ENCODE data around the gene ST6GAL1. TPM values are rescaled to one million over a fixed set of nuclear protein-coding genes. Genes with fewer than 3 reads are reported as not detected.

The ST6GAL1 gene
- total and polyA plus RNA-seq, 4 donors, result 28.9 to 44.6 (median 34.6) TPM

GRCh38 chr3:186937017-186937875, 6.9 kb downstream of the ST6GAL1 start:
- no peaks in the 10 kb centered on the region for H3K9me3 ChIP-seq (ENCODE audit: control insufficient read depth, insufficient read depth, low read length)
- WGBS (ENCODE audit: insufficient coverage), result 100% methylated on average over 3 of the region's 10 CpGs
- no peaks in the 10 kb centered on the region for H3K36me3 ChIP-seq (ENCODE audit: control insufficient read depth, insufficient read depth, low read length)
- H3K4me1 ChIP-seq (ENCODE audit: control insufficient read depth, insufficient read depth, low read length), result peaks cover 3% of the 10 kb centered on the region
- no peak overlapping the region for H3K27ac ChIP-seq (ENCODE audit: low read depth, low read length)
- DNase-seq (ENCODE audit: low read depth in 4 of 6, low spot score in 6 of 6), result no peak
- H3K4me3 ChIP-seq (ENCODE audit: low read depth, low read length), result no peak overlapping the region
- no peaks in the 10 kb centered on the region for H3K27me3 ChIP-seq (ENCODE audit: control insufficient read depth, insufficient read depth, low read length)

- no peak for DNase-seq (ENCODE audit: low read depth in 4 of 6, low spot score in 6 of 6)
- no peak overlapping the region for H3K4me3 ChIP-seq (ENCODE audit: low read depth, low read length)
- WGBS (ENCODE audit: insufficient coverage), result 88% methylated on average over 4 of the region's 6 CpGs
- H3K27me3 ChIP-seq (ENCODE audit: control insufficient read depth, insufficient read depth, low read length), result no peaks in the 10 kb centered on the region
- no peak overlapping the region for H3K27ac ChIP-seq (ENCODE audit: low read depth, low read length)
- H3K9me3 ChIP-seq (ENCODE audit: control insufficient read depth, insufficient read depth, low read length), result no peaks in the 10 kb centered on the region
- no peaks in the 10 kb centered on the region for H3K36me3 ChIP-seq (ENCODE audit: control insufficient read depth, insufficient read depth, low read length)
- no peaks in the 10 kb centered on the region for H3K4me1 ChIP-seq (ENCODE audit: control insufficient read depth, insufficient read depth, low read length)
Measured at GRCh38 chr3:186938716-186939115, 8.4 kb downstream of the ST6GAL1 start.

- 85% methylated on average over 3 of the region's 5 CpGs for WGBS (ENCODE audit: insufficient coverage)
- H3K27me3 ChIP-seq (ENCODE audit: control insufficient read depth, insufficient read depth, low read length), result no peaks in the 10 kb centered on the region
- H3K27ac ChIP-seq (ENCODE audit: low read depth, low read length), result no peak overlapping the region
Measured at GRCh38 chr3:186939536-186939935, 9.2 kb downstream of the ST6GAL1 start.

GRCh38 chr3:186940967-186941366, 10.6 kb downstream of the ST6GAL1 start:
- Histone ChIP-seq H3K36me3 (ENCODE audit: control insufficient read depth, insufficient read depth, low read length) (no peaks in the 10 kb centered on the region), H3K4me1 (ENCODE audit: control insufficient read depth, insufficient read depth, low read length) (no peaks in the 10 kb centered on the region), H3K4me3 (ENCODE audit: low read depth, low read length) (no peak overlapping the region), H3K27me3 (ENCODE audit: control insufficient read depth, insufficient read depth, low read length) (no peaks in the 10 kb centered on the region), H3K9me3 (ENCODE audit: control insufficient read depth, insufficient read depth, low read length) (no peaks in the 10 kb centered on the region), H3K27ac (ENCODE audit: low read depth, low read length) (no peak overlapping the region)
- DNase-seq (ENCODE audit: low read depth in 4 of 6, low spot score in 6 of 6), result no peak
- 44% methylated on average over 2 of the region's 4 CpGs for WGBS (ENCODE audit: insufficient coverage)

More at GRCh38 chr3:186939536-186939935, 9.2 kb downstream of the ST6GAL1 start:
- H3K4me3 ChIP-seq (ENCODE audit: low read depth, low read length), result no peak overlapping the region
- DNase-seq (ENCODE audit: low read depth in 4 of 6, low spot score in 6 of 6), result no peak
- no peaks in the 10 kb centered on the region for H3K4me1 ChIP-seq (ENCODE audit: control insufficient read depth, insufficient read depth, low read length)
- H3K9me3 ChIP-seq (ENCODE audit: control insufficient read depth, insufficient read depth, low read length), result no peaks in the 10 kb centered on the region
- no peaks in the 10 kb centered on the region for H3K36me3 ChIP-seq (ENCODE audit: control insufficient read depth, insufficient read depth, low read length)

- Histone ChIP-seq H3K4me1 (ENCODE audit: control insufficient read depth, insufficient read depth, low read length) (no peaks in the 10 kb centered on the region), H3K36me3 (ENCODE audit: control insufficient read depth, insufficient read depth, low read length) (no peaks in the 10 kb centered on the region), H3K27me3 (ENCODE audit: control insufficient read depth, insufficient read depth, low read length) (no peaks in the 10 kb centered on the region), H3K9me3 (ENCODE audit: control insufficient read depth, insufficient read depth, low read length) (no peaks in the 10 kb centered on the region), H3K4me3 (ENCODE audit: low read depth, low read length) (no peak overlapping the region), H3K27ac (ENCODE audit: low read depth, low read length) (no peak overlapping the region)
- no peak for DNase-seq (ENCODE audit: low read depth in 4 of 6, low spot score in 6 of 6)
- 97% methylated on average over 3 of the region's 4 CpGs for WGBS (ENCODE audit: insufficient coverage)
Measured at GRCh38 chr3:186942168-186942567, 11.8 kb downstream of the ST6GAL1 start.

- no peak overlapping the region for H3K27ac ChIP-seq (ENCODE audit: low read depth, low read length)
- no peaks in the 10 kb centered on the region for H3K27me3 ChIP-seq (ENCODE audit: control insufficient read depth, insufficient read depth, low read length)
- H3K36me3 ChIP-seq (ENCODE audit: control insufficient read depth, insufficient read depth, low read length), result no peaks in the 10 kb centered on the region
- H3K9me3 ChIP-seq (ENCODE audit: control insufficient read depth, insufficient read depth, low read length), result no peaks in the 10 kb centered on the region
- no peak overlapping the region for H3K4me3 ChIP-seq (ENCODE audit: low read depth, low read length)
- WGBS (ENCODE audit: insufficient coverage), result 100% methylated on average over 5 of the region's 8 CpGs
- no peak for DNase-seq (ENCODE audit: low read depth in 4 of 6, low spot score in 6 of 6)
- peaks cover 8% of the 10 kb centered on the region for H3K4me1 ChIP-seq (ENCODE audit: control insufficient read depth, insufficient read depth, low read length)
Measured at GRCh38 chr3:186945255-186945823, 15.0 kb downstream of the ST6GAL1 start.

- H3K36me3 ChIP-seq (ENCODE audit: control insufficient read depth, insufficient read depth, low read length), result no peaks in the 10 kb centered on the region
- H3K9me3 ChIP-seq (ENCODE audit: control insufficient read depth, insufficient read depth, low read length), result no peaks in the 10 kb centered on the region
- no peak overlapping the region for H3K27ac ChIP-seq (ENCODE audit: low read depth, low read length)
- no peak overlapping the region for H3K4me3 ChIP-seq (ENCODE audit: low read depth, low read length)
- H3K4me1 ChIP-seq (ENCODE audit: control insufficient read depth, insufficient read depth, low read length), result peaks cover 8% of the 10 kb centered on the region
- no peak for DNase-seq (ENCODE audit: low read depth in 4 of 6, low spot score in 6 of 6)
- 55% methylated on average over 2 of the region's 9 CpGs for WGBS (ENCODE audit: insufficient coverage)
- no peaks in the 10 kb centered on the region for H3K27me3 ChIP-seq (ENCODE audit: control insufficient read depth, insufficient read depth, low read length)
Measured at GRCh38 chr3:186946756-186947375, 16.5 kb downstream of the ST6GAL1 start.

- H3K27me3 ChIP-seq (ENCODE audit: control insufficient read depth, insufficient read depth, low read length), result no peaks in the 10 kb centered on the region
- 75% methylated on average over 6 of the region's 7 CpGs for WGBS (ENCODE audit: insufficient coverage)
- no peaks in the 10 kb centered on the region for H3K9me3 ChIP-seq (ENCODE audit: control insufficient read depth, insufficient read depth, low read length)
- DNase-seq (ENCODE audit: low read depth in 4 of 6, low spot score in 6 of 6), result no peak
- peaks cover 8% of the 10 kb centered on the region for H3K4me1 ChIP-seq (ENCODE audit: control insufficient read depth, insufficient read depth, low read length)
- H3K27ac ChIP-seq (ENCODE audit: low read depth, low read length), result no peak overlapping the region
- no peak overlapping the region for H3K4me3 ChIP-seq (ENCODE audit: low read depth, low read length)
- H3K36me3 ChIP-seq (ENCODE audit: control insufficient read depth, insufficient read depth, low read length), result no peaks in the 10 kb centered on the region
Measured at GRCh38 chr3:186949281-186949982, 19.1 kb downstream of the ST6GAL1 start.

- no peak overlapping the region for H3K4me3 ChIP-seq (ENCODE audit: low read depth, low read length)
- H3K4me1 ChIP-seq (ENCODE audit: control insufficient read depth, insufficient read depth, low read length), result peaks cover 8% of the 10 kb centered on the region
- no peaks in the 10 kb centered on the region for H3K36me3 ChIP-seq (ENCODE audit: control insufficient read depth, insufficient read depth, low read length)
- WGBS (ENCODE audit: insufficient coverage), result 95% methylated on average over 2 of the region's 3 CpGs
- H3K27ac ChIP-seq (ENCODE audit: low read depth, low read length), result no peak overlapping the region
- no peaks in the 10 kb centered on the region for H3K9me3 ChIP-seq (ENCODE audit: control insufficient read depth, insufficient read depth, low read length)
- no peaks in the 10 kb centered on the region for H3K27me3 ChIP-seq (ENCODE audit: control insufficient read depth, insufficient read depth, low read length)
- no peak for DNase-seq (ENCODE audit: low read depth in 4 of 6, low spot score in 6 of 6)
Measured at GRCh38 chr3:186950402-186951093, 20.2 kb downstream of the ST6GAL1 start.

All from spinal cord (tissue), 10 donors.